ENCODE results near the gene EVI5.

DNA sequence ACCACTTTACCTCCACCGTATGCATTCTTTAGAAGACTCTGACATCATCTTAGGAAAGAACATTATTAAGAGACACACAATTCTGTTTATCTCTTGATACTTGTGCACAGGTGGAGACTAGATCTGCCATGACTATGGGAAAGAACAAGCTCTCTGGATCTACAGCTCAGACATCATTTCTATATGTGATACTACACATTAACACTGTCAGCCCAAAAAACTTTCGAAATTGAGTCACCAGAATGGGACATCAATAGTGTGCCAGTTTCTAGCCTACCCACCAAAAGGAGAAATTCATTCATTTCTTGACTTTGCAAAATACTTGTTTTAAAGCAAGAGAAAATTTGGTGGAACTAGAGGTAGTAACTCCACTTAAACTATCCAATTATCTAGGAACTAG lies 6.0 kb upstream of the EVI5 start:
- TF ChIP-seq, protein P1, sequence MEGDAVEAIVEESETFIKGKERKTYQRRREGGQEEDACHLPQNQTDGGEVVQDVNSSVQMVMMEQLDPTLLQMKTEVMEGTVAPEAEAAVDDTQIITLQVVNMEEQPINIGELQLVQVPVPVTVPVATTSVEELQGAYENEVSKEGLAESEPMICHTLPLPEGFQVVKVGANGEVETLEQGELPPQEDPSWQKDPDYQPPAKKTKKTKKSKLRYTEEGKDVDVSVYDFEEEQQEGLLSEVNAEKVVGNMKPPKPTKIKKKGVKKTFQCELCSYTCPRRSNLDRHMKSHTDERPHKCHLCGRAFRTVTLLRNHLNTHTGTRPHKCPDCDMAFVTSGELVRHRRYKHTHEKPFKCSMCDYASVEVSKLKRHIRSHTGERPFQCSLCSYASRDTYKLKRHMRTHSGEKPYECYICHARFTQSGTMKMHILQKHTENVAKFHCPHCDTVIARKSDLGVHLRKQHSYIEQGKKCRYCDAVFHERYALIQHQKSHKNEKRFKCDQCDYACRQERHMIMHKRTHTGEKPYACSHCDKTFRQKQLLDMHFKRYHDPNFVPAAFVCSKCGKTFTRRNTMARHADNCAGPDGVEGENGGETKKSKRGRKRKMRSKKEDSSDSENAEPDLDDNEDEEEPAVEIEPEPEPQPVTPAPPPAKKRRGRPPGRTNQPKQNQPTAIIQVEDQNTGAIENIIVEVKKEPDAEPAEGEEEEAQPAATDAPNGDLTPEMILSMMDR (IDR thresholded peaks at IDR 0.05; ENCODE audit: insufficient read depth, low read depth, low read length) = no peak
- no peak for TF ChIP-seq EZH2 (IDR thresholded peaks at IDR 0.05; ENCODE audit: insufficient read depth, low read length)
